GM19193 (cell line): Measurements from ENCODE around the gene GALNT14.

Experiments
- POLR2A ChIP-seq: IDR thresholded peaks from 4 replicates; pipeline ENCODE4 v1.6.1; 2011; ENCODE audit not compliant: insufficient read depth, insufficient read length; ENCODE audit errors: extremely low read depth

GALNT14 gene

GRCh38 chr2:30911327-30911726 is 226.9 kb downstream of the GALNT14 start:
- no peak for TF ChIP-seq POLR2A

DNA sequence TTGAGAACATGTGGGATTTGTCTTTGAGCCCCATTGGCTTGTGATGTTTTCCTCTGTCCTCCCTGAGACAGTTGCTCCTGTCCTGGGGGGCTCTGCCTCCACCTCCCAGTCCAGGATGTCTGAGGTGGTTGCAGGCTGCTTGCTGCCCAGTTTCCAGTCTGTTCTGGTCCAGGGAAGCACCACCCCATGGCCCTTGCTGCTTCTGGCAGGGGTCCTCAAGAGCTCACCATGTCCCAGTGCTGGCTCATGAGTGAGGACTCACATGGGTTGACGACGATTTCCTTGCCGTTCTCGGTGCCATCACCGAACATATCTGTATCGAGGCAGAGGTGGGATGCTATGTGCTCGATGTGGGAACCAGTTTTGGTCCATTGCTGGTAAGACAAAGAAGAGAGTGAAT is 227.6 kb downstream of the GALNT14 start:
- no peak for TF ChIP-seq POLR2A

DNA sequence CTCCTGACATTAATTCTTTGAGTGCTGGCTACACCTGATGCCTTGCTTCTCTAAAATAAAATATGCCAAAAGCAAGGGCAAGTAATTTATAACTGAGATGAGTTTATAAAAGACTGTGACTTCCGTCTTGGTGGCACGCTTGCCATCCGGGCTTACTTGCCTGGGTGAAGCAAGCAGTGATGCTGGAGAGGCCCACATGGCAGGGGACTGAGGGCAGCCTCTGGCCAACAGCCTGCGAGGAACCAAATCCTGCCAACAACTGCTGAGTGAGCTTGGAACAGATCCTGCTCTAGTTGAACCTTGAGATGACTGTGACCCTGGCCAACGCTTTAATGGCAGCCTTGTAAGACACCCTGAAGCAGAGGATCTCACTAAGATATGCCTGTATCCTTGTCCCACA is 234.9 kb downstream of the GALNT14 start:
- no peak for TF ChIP-seq POLR2A

DNA sequence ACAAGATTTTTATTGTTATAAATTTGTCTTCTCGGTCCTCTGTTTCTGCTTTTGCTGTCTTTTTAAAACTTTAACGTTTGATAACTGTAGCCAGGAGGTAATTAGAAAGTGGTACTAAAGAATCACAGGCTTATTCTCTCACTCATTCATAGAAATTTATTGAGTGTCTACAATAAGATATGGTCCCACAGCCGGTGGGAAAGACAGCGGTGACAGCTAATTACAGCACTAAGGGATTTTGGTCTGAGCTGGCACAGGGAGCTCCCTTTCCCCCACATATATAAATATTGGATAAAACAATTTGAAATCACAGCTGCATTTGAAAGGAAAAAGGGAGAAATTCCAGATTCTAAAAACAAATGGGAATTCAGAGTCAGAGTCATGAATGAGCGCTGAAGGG is 237.9 kb downstream of the GALNT14 start:
- no peak for TF ChIP-seq POLR2A

DNA sequence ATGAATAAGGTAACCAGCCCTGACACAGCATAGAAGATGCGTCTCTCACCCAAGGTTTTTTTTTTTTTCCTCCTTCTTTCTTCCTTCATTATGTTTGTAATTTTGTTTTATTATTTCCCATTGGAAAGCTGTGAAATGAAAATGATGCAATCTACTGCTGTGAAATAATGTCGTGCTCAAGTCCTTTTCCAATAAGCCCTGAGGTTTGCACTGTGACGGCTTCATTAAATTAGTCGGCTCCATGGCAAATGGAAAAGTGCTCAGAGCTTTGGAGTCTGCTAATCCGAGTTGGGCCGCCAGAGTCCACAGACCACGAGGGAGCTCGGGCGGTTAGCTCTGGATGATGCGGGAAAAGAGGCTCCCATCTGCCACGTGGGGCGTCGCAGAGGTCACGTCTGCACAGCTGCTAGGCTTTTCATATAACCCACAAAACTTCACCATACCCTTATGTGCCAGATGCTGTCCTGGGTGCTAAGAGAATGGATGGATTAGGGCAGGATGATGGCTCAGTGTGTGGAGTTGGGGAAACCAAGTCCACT is 238.7 kb downstream of the GALNT14 start:
- no peak for TF ChIP-seq POLR2A

DNA sequence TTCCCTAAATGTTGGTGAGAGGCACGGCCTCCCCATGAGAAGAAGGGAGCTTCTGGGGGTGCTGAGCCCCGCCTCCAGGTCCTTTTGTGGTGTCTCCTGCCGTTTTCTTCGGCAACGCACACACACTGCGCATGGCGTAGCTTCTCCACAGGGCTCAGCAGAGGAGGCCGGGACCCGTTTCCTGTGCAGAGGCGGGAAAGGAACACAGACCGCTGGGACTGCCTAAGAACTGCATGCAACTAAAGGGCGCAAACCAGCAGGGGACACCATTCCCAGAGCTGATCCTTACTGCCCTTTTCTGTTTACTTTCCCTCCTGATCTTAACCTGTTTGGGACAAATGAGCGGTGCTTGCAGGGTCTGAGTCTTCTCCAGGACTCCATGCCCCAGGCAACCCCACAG is 240.7 kb downstream of the GALNT14 start:
- TF ChIP-seq POLR2A = no peak

DNA sequence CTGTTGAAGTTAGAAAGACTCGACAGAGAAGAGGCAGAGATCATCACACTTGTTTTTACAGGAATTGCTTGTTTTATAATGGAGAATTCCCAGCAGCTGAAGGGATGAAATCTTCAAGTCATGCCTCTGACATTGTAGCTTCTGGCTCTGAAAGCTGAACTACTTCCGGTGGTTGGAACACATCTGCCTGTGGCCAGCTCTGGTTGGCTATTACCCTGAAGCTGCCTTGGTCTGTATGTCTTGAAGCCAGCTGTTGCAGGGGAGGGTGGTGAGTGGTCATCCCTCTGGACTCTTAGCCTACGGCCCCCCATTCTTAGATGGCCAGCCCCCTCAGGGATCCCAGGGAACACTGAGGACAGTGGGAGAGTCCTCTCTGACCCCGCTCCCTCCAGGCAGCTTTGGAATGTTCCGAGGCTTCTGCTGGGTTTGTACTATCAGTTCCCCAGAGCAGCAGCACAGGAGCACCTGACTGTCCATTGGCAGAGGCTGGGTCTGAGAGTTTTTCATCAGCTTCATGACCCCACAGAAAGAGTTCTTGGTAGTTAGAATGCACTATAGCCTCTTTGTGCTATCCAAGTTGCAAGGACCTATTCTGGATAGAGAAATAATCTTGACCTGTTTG is 243.6 kb downstream of the GALNT14 start:
- no peak for TF ChIP-seq POLR2A

- no peak for TF ChIP-seq POLR2A
Measured at GRCh38 chr2:30888852-30889409, 249.3 kb downstream of the GALNT14 start.

DNA sequence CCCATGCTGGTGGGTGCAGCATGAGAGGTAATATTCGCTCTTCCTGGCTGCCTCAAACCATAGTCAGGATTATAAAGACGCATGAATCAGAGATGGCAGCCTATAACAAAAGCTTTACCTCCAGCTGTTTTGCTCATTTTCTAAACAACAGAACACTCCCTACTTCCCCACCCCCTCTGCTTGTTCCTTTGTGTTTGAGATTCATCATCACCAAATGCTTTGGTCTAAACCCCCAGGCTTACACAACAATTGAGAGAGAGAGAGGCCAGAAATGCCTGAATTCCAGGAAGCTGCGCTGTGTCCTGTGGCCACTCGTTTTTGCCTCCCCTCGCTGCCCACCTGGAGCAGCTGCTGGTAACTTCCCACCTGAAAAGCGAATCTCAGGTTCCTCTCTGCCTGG is 252.2 kb downstream of the GALNT14 start:
- no peak for TF ChIP-seq POLR2A

DNA sequence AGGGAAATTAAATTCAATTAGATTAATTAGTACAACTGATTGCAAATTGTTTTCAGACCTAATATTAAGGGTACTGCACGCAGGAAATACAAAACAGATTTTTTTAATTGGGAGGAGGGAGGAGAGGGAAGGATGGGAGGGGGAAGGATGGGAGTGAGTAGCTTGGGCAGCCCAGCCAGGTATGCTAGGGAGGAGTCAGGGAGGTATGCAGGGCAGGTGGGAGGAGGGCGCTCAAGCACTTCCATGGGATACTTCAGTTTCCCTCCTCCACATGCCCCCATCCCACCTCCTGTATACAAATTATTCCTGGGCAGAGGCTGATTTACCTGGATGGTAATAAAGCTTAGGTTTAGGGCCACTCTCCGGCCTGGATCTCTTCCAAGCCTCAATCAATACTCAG is 254.4 kb downstream of the GALNT14 start:
- no peak for TF ChIP-seq POLR2A

DNA sequence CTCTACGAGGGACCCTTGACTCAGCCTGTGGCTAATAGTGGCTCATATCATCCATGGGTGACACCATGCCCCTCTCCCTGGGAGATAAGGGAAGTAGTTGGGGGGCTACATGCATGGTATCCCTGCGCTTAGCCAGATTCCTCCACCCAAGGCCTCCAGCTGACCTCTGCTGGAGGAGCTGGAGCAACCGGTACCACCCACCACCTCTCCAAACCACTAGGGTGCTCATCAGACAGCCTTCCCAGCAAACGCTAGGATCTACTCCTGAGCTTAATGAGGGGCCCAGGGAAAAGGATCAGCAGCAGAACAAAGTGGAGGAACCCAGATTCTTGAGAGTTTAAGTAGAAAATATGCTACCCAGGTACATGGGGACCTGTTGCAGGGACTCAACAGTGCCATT is 255.1 kb downstream of the GALNT14 start:
- TF ChIP-seq POLR2A = no peak

DNA sequence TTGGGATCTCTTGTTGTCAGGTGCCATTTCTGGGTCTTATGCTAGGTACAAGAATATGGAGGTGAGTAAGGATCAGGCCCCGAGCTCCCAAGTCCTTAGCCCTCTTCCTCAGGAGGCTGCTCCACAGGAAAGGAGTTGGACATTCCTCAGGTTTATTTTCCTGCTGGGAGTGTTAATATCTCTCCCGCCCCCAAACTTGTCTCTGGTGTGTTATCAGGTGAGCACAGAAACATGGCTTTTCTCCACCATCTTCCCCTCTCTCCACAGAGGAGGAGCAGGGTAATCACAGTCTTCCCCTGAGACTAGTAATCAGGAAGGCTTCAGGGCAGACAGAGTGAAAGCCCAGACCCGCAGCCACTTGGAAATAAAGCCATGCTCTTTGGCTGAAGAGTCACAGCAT is 257.7 kb downstream of the GALNT14 start:
- no peak for TF ChIP-seq POLR2A

- TF ChIP-seq POLR2A = no peak
Measured at GRCh38 chr2:30877833-30878232, 260.4 kb downstream of the GALNT14 start.

GRCh38 chr2:30872797-30873196 is 265.4 kb downstream of the GALNT14 start:
- no peak for TF ChIP-seq POLR2A

DNA sequence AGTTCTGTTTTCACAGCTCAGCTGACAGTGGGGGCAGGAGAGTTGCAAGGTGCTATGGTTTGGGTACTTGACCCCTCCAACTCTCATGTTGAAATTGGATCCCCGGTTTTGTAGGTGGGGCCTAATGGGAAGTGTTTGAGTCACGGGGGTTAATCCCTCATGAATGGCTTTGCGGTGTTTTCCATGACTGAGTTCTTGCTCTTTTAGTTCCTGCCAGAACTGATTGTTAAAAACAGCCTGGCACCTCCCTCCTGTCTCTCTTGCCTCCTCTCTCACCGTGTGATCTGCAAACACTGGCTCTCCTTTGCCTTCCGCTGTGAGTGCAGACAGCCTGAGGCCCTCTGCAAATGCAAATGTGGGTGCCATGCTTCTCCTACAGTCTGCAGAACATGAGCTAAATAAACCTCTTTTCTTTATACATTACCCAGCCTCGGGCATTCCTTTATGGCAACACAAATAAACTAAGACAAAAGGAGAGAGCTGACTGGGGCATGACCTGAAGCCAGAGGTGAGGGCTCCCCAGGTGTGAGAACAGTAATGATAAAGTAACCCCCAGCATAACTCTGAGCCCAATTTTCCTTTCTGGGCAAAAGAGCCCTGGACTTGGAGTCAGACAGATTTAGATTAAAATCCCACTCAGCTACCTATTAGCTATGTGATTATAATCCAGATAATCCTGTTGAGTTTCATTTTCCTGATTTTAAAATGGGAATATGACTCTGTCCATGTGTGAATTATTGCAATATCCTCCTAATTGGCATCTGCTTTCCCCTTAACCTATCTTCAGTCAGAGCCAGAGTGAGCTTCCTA is 266.1 kb downstream of the GALNT14 start:
- no peak for TF ChIP-seq POLR2A

DNA sequence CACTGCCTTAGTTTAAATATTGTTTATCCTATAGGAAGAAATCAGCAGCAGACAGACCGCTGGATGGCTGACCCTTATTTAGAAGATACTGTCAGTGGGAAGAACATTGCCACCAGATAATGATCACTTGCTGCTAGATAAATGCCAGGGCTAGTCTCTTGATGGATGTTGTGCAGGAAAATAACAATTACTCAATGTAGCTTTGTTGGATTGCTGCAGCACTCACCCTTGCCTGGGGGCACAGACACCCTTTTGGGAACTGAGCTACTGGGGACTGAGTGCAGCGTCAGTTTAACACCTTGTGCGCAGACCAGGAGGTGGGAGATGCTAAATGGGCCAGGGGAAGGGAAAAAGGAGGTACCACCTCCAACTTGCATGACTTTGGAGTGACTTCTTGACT is 266.8 kb downstream of the GALNT14 start:
- TF ChIP-seq POLR2A = no peak
